ENCODE measurements around the gene NOL3. TPM values are rescaled to one million over a fixed set of nuclear protein-coding genes. Genes with fewer than 3 reads are reported as not detected.

Gene NOL3
- total and polyA plus RNA-seq, 8 donors = 11.4 to 492 (median 35.3) TPM

GRCh38 chr16:67177743-67178699 lies 7.7 kb downstream of the NOL3 start:
- Histone ChIP-seq H3K27me3 (peaks cover 0 to 18% (median 0%) of the 10 kb centered on the region in 3 donors), H3K4me3 (peak overlapping the region; percentile 36 to 53 (median 48)), H3K27ac (peak overlapping the region; percentile 76 to 92 (median 85)), H3K36me3 (peaks cover 0 to 7% (median 1%) of the 10 kb centered on the region in 4 donors), H3K9me3 (no peaks in the 10 kb centered on the region), H3K4me1 (peaks cover 37 to 87% (median 58%) of the 10 kb centered on the region in 4 donors)
- WGBS, 5 donors = 3 to 24% (median 4%) methylated on average over 12 to 73 of the region's 73 CpGs
- DNase-seq = peak; percentile 88 to 94
- TF ChIP-seq POLR2AphosphoS5 (IDR thresholded peaks at IDR 0.05) = peak in 2 of 3 donors; percentile 80 to 87
- no peak for TF ChIP-seq EP300 (IDR thresholded peaks at IDR 0.05)
- peak in 2 of 7 experiments; percentile 11 to 35 for TF ChIP-seq CTCF (IDR thresholded peaks at IDR 0.05)
- TF ChIP-seq POLR2A (IDR thresholded peaks at IDR 0.05) = no peak
- intact Hi-C loops (cut with DNase I; ENCODE audit: low total_unique reads) = no loop called here

- no peaks in the 10 kb centered on the region for H3K9me3 ChIP-seq
- no peak for DNase-seq
- peaks cover 0 to 8% (median 0%) of the 10 kb centered on the region in 3 donors for H3K27me3 ChIP-seq
- no peak overlapping the region for H3K4me3 ChIP-seq
- intact Hi-C loops (cut with DNase I; ENCODE audit: low total_unique reads) = no loop called here
- H3K4me1 ChIP-seq = peaks cover 30 to 82% (median 51%) of the 10 kb centered on the region in 4 donors
- TF ChIP-seq POLR2A (IDR thresholded peaks at IDR 0.05) (no peak), EP300 (IDR thresholded peaks at IDR 0.05) (no peak), CTCF (IDR thresholded peaks at IDR 0.05) (no peak), POLR2AphosphoS5 (IDR thresholded peaks at IDR 0.05) (no peak)
- peaks cover 0 to 7% (median 1%) of the 10 kb centered on the region in 4 donors for H3K36me3 ChIP-seq
- WGBS, 5 donors = 84 to 94% (median 91%) methylated on average over 9 to 13 of the region's 13 CpGs
- no peak overlapping the region for H3K27ac ChIP-seq
These were observed 9.2 kb downstream of the NOL3 start for GRCh38 chr16:67179421-67180080.

DNA sequence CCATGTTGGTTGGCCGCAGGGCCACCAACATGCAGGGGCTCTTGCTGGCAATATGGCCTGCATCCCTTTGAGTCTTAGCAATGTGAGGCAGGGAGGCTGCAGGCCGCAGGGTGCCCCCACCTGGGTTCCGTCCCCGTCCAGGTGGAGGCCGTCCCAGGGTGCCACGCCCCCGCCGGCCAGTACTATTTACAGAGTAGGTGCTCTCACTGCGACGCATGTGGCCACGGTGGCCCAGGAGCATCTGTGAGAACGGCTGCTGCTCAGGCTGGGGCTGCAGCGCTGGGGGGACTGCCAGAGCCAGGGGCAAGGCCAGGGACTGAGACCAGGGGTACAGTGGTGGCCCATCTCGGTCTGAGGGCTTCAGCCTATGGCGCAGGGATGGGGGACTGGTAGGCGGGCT lies 9.8 kb downstream of the NOL3 start:
- intact Hi-C loops (cut with DNase I; ENCODE audit: low total_unique reads) = no loop called here
- no peak overlapping the region for H3K27ac ChIP-seq
- H3K9me3 ChIP-seq = no peaks in the 10 kb centered on the region
- 80 to 92% (median 87%) methylated on average over 13 to 16 of the region's 16 CpGs for WGBS, 5 donors
- peaks cover 31 to 82% (median 52%) of the 10 kb centered on the region in 4 donors for H3K4me1 ChIP-seq
- H3K36me3 ChIP-seq = peaks cover 0 to 7% (median 1%) of the 10 kb centered on the region in 4 donors
- peaks cover 0 to 7% (median 0%) of the 10 kb centered on the region in 3 donors for H3K27me3 ChIP-seq
- no peak overlapping the region for H3K4me3 ChIP-seq
- no peak for DNase-seq
- no peak for TF ChIP-seq POLR2AphosphoS5 (IDR thresholded peaks at IDR 0.05)
- TF ChIP-seq EP300 (IDR thresholded peaks at IDR 0.05) = no peak
- TF ChIP-seq CTCF (IDR thresholded peaks at IDR 0.05) = no peak
- TF ChIP-seq POLR2A (IDR thresholded peaks at IDR 0.05) = no peak

GRCh38 chr16:67181346-67181745 lies 11.0 kb downstream of the NOL3 start:
- H3K36me3 ChIP-seq = peaks cover 0 to 5% (median 0%) of the 10 kb centered on the region in 4 donors
- DNase-seq = peak in 1 of 2 donors; percentile 64
- no peak overlapping the region for H3K4me3 ChIP-seq
- H3K27me3 ChIP-seq = peaks cover 0 to 7% (median 0%) of the 10 kb centered on the region in 3 donors
- TF ChIP-seq EP300 (IDR thresholded peaks at IDR 0.05) = no peak
- TF ChIP-seq POLR2AphosphoS5 (IDR thresholded peaks at IDR 0.05) = peak in 1 of 3 donors; percentile 36
- peak overlapping the region in 4 of 5 donors; percentile 63 to 97 (median 96) for H3K27ac ChIP-seq
- WGBS, 5 donors = 65 to 71% (median 66%) methylated on average over 2 of the region's 2 CpGs; no CpG with 5 or more reads in 1 of the 5 donors
- intact Hi-C loops (cut with DNase I; ENCODE audit: low total_unique reads) = no loop called here
- H3K9me3 ChIP-seq = no peaks in the 10 kb centered on the region
- H3K4me1 ChIP-seq = peaks cover 37 to 89% (median 58%) of the 10 kb centered on the region in 4 donors
